SK-N-SH (cell line): ENCODE results near the gene FLRT3.

Experiments
- CTCF ChIP-seq: fragments of 200-600 bp; sonication (generic); IDR thresholded peaks from 2 replicates; pipeline ENCODE4 v1.6.1; 2017; ENCODE audit warnings: antibody characterized with exemption, mild to moderate bottlenecking, moderate library complexity
- FOSL2 ChIP-seq: IDR thresholded peaks from 2 replicates; pipeline ENCODE4 v1.4.0; 2012; ENCODE audit warnings: low read depth, mild to moderate bottlenecking, moderate library complexity, borderline replicate concordance
- SIN3A ChIP-seq: IDR thresholded peaks from 2 replicates; pipeline ENCODE4 v1.6.1; 2012; ENCODE audit warnings: low read depth, mild to moderate bottlenecking, low read length, moderate library complexity, borderline replicate concordance
- ZBTB33 ChIP-seq: IDR thresholded peaks from 2 replicates; pipeline ENCODE4 v1.4.0; 2012; ENCODE audit warnings: low read depth, borderline replicate concordance

GRCh38 chr20:14282140-14282539 is 55.3 kb downstream of the FLRT3 start:
- no peak for TF ChIP-seq CTCF
- no peak for TF ChIP-seq FOSL2
- no peak for TF ChIP-seq SIN3A
- no peak for TF ChIP-seq ZBTB33
